GM12874 (cell line): ENCODE results near the gene ARHGDIB.

Source experiments
- CTCF ChIP-seq: IDR thresholded peaks from 2 replicates; pipeline ENCODE4 v1.5.1; 2011; ENCODE audit warnings: low read depth, mild to moderate bottlenecking, control low read depth, low read length, moderate library complexity; ENCODE audit not compliant: insufficient read depth

The ARHGDIB gene

GRCh38 chr12:14904854-14905253 is 56.5 kb downstream of the ARHGDIB start:
- TF ChIP-seq CTCF, result no peak

GRCh38 chr12:14903386-14904098 is 57.9 kb downstream of the ARHGDIB start:
- no peak for TF ChIP-seq CTCF

GRCh38 chr12:14902465-14902864 is 58.9 kb downstream of the ARHGDIB start:
- TF ChIP-seq CTCF, result no peak

GRCh38 chr12:14901228-14901562 is 60.2 kb downstream of the ARHGDIB start:
- TF ChIP-seq CTCF, result no peak

GRCh38 chr12:14900521-14901227 is 60.7 kb downstream of the ARHGDIB start:
- no peak for TF ChIP-seq CTCF

GRCh38 chr12:14896521-14897169 is 64.8 kb downstream of the ARHGDIB start:
- TF ChIP-seq CTCF, result no peak

- no peak for TF ChIP-seq CTCF
Observed at GRCh38 chr12:14893506-14894250, 67.7 kb downstream of the ARHGDIB start.
